A549 treated with AZD2906 at 1 μM for 4 hours (cell line): Measurements from ENCODE around the gene GRK4. TPM values are rescaled to one million over a fixed set of nuclear protein-coding genes. Genes with fewer than 3 reads are reported as not detected.

Source experiments
- total RNA-seq: library from RNA; stranded (reverse); fragments of 200-300 nt; extraction: Qiagen RNA extraction; gene quantifications from 5 replicates; pipeline ENCODE4 v1.2.3, GENCODE V29; 2022

Gene GRK4
- 1.4 to 1.6 TPM (median 1.5 TPM) in 5 replicates for total RNA-seq

GRCh38 chr4:2963175-2963965, at the start of gene GRK4, which contains the start of gene NOP14:
GRK4 (plus strand) TSS chr4:2963571; CDS start chr4:2964071, 500 bp downstream.
NOP14 (minus strand) TSS chr4:2963406; CDS start chr4:2963319, 87 bp downstream.

GRCh38 chr4:3074078-3074845, 110.9 kb downstream of the GRK4 start, which contains the start of the genes HTT and HTT-AS:
HTT (plus strand) TSS chr4:3074681; CDS start chr4:3074826, 145 bp downstream.
HTT-AS (minus strand) TSS chr4:3074538.

Other genes with a start within 250 kb of the GRK4 start
- 36.3 to 47.2 TPM (median 45.1 TPM) in 5 replicates for gene TNIP2, start 207.2 kb upstream of the GRK4 start, total RNA-seq
- 3.2 to 4.8 TPM (median 4.0 TPM) in 5 replicates for gene SH3BP2, start 170.5 kb upstream of the GRK4 start, total RNA-seq
- gene ADD1, start 119.7 kb upstream of the GRK4 start, total RNA-seq: 80.2 to 96.9 TPM (median 89.6 TPM) in 5 replicates
- gene NOP14, start 165 bp upstream of the GRK4 start, total RNA-seq: 24.0 to 27.7 TPM (median 25.0 TPM) in 5 replicates
- gene HTT-AS, start 111.0 kb downstream of the GRK4 start, total RNA-seq: not detected in 5 replicates
- 10.9 to 12.2 TPM (median 11.2 TPM) in 5 replicates for gene HTT, start 111.1 kb downstream of the GRK4 start, total RNA-seq